SK-N-MC (cell line): ENCODE results near the gene BOLA2.
"Not testable (repeated sequence)": the region's sequence is repeated elsewhere in the genome, so short reads cannot be mapped to it uniquely, and the experiment has no call there.

Source experiments
- DNase-seq: peaks from one replicate; pipeline ENCODE4 v3.0.0-alpha.2; 2011; ENCODE audit warnings: low read depth, low spot score
- H3K27ac ChIP-seq: fragments of 200-600 bp; sonication (generic); 2 replicates; pipeline ENCODE4 v1.5.1; 2016; ENCODE audit warnings: mixed run types
- H3K36me3 ChIP-seq: fragments of 200-600 bp; sonication (generic); 2 replicates; pipeline ENCODE4 v1.6.1; 2017; ENCODE audit warnings: antibody characterized with exemption, low read length, mixed read lengths; ENCODE audit not compliant: insufficient read depth
- H3K4me3 ChIP-seq: fragments of 200-600 bp; sonication (generic); 2 replicates; pipeline ENCODE4 v1.5.1; 2016
- H3K9ac ChIP-seq: fragments of 200-600 bp; sonication (generic); 2 replicates; pipeline ENCODE4 v1.8.0; 2017; ENCODE audit warnings: mixed run types, mixed read lengths; ENCODE audit not compliant: insufficient read length
- H3K9me3 ChIP-seq: fragments of 200-600 bp; sonication (generic); 2 replicates; pipeline ENCODE4 v1.6.1; 2017; ENCODE audit warnings: low read depth, mild to moderate bottlenecking, antibody characterized with exemption, low read length, moderate library complexity, mixed read lengths

BOLA2 gene

DNA sequence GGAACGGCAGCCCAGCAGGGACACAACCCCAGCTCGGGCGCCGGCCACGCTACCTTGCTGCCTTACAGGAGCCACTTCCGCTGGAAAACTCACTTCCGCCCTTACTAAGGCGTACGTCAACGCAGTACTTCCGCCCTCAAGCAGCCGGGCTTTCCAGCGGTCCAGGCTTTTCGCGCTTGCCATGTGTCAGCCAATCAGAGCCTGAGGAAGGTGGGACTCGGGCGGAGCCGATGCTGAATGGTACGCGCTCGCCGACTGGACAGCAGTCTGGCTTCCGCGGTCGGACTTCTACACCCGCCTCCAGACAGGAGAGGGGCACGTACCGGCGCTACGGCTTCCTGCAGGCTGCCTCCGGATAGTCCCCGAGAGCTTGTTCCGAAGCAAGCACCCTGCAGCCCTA, at the start of gene BOLA2, which contains the start of gene SLX1B:
Gene BOLA2 (minus strand): TSS at position 83 of the 400 bp plus-strand sequence. CDS start 98 bp downstream, outside the sequence.
Gene SLX1B (plus strand): TSS at position 265 of the 400 bp plus-strand sequence.
- H3K36me3 ChIP-seq = not testable (repeated sequence)

DNA sequence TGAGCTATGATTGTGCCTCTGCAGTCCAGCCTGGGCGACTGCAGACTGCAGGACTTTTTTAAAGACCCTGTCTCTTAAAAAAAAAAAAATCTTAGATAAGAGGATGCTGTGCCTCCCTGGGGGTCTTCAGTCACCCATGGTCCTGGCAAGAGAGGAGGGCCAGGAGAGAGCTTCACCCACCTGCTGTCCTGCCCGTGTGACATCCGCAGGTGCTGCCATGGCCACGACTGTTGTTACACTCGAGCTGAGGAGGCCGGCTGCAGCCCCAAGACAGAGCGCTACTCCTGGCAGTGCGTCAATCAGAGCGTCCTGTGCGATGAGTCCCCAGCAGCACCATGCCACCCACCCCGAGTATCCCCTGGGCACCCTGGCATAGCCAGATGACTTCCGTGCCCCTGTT, 28.1 kb upstream of the BOLA2 start:
- H3K9me3 ChIP-seq, DNase-seq, H3K4me3 ChIP-seq, H3K9ac ChIP-seq, H3K36me3 ChIP-seq, H3K27ac ChIP-seq: not testable (repeated sequence)

More for the DNA sequence above, at the start of gene BOLA2, which contains the start of gene SLX1B:
- H3K4me3 ChIP-seq, H3K27ac ChIP-seq, H3K9me3 ChIP-seq, DNase-seq, H3K9ac ChIP-seq: not testable (repeated sequence)

DNA sequence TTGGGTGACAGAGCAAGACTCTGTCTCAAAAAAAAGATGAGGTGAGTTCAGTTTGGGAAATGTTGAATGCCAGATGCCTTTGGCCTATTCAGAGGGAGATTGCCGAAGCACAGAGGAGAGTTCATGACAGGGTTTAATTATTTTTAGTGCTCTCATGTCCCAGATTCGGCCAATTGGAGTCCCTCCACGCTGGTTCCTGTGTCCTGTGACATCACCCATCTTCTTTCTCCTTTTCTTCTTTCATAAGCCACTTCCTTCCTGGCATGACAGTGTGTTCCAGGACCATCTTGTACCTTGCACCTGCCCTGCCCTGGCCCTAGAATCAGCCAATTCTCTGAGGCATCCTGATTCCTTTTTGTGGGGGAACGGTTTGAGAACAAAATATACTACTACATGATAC, 17.9 kb upstream of the BOLA2 start:
- not testable (repeated sequence) for H3K36me3 ChIP-seq, DNase-seq, H3K9me3 ChIP-seq, H3K9ac ChIP-seq, H3K4me3 ChIP-seq, H3K27ac ChIP-seq

DNA sequence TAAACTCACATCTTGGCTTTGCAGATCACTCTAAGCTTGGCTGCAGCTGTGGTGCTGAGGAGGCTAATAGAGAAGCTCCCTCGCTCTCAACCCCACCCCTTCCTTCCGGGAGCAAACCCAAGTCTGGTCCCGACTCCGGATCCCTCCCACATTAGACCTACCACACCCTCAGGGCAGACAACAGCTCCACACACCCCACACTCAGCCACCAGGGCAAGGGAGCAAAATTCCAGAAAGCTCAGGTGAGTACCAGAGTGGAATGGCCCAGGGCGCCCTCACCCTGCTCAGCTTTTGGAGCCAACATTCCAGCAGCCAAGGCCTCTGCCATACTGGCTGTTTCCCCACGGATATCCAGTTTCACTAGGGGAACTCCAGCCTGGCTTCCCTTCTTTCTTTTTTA, 15.5 kb upstream of the BOLA2 start:
- H3K36me3 ChIP-seq, H3K4me3 ChIP-seq, DNase-seq, H3K9me3 ChIP-seq, H3K27ac ChIP-seq, H3K9ac ChIP-seq: not testable (repeated sequence)

DNA sequence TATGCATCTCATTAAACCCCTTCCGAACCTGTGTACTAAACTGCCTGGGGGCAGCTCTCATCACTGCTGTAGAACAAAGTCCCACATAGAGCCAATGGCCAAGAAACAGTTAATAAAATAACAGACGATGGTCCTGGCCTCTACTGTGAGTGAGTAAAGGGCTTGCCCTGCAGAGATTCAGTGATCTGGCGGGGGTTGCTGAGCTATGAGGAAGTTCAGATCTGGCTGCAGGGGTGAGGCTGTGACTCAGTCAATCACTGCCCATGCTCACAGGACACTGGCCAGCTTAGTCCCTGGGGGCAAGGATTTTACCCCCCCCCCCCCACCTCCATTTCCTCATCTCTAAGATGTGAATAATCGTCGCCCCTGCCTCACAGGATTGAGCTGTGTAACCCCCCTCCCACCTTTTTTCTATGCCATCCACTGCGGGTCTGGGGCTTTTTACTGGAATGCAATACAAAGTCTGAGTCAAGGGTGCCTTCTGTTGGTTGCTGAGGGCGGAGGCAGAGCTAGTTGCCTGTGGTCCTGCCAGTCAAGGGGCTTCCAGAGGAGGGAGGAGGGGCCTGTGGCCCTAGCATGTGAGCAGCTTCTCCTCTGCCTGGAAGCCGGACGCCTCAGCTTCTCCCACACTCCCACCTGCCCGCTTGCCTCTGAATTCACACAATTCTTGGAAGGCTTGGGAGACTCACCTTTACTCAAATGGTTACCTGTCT, 13.7 kb upstream of the BOLA2 start:
- not testable (repeated sequence) for H3K27ac ChIP-seq, H3K9me3 ChIP-seq, H3K4me3 ChIP-seq, H3K36me3 ChIP-seq, H3K9ac ChIP-seq, DNase-seq

DNA sequence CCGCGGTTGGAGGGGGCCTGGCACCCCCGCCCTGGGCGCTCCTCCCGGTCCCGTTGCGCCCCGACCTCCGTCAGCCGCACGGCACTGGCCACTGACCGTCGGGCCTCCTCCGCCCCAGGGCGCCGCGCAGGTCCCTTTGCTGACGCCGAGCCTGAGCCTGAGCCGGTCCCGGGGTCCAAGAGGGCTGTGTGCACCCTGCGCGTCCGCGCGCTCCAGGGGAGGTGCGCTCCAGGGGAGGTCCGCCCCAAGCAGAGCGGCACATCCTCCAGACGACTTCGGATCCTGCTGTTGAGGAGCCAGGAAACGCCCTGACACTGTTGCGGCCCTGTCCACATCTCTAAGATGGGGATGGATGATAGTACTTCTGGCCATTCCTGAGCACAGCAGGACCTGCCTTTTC, 12.8 kb upstream of the BOLA2 start:
- H3K27ac ChIP-seq, H3K9me3 ChIP-seq, DNase-seq, H3K4me3 ChIP-seq, H3K9ac ChIP-seq, H3K36me3 ChIP-seq: not testable (repeated sequence)

DNA sequence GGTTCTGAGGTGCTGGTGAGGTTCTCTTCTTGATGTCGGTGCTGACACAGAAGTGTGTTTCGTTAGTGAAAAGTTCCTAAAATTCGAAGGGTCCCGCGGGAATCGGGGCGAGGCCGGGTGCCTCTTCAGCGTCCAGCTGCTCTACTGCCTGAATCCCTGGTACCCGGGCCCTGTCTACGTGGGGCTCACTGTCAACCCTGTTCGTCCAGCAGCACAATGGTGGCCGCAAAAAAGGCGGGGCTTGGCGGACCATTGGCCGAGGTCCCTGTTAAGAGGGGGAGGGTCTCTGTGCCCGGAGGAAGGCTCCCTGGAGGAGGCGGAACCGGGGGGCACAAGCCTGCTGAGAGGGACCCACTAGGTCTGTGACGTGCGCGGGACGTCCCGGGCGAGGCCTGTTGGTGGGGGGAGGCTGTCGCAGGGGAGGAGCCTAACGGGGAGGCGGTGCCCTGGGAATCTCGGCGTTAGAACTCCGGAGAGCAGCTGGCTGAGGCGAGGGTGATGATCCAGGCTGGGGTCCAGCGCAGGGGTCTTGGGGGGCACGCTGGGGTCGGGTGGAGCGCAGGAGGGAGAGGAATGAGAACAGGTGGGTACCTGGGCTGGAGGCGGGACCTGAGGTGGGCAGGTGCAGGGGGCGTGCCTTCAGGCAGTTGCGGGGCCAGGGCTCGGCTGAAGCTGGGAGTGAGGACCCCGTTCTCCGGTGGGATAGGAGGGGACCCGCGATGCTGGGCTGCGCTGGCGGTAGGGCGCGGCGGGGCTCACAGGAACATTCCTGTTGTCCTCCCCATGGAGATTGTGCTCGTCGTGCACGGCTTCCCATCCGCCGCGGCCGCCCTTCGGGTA, 12.1 kb upstream of the BOLA2 start:
- H3K4me3 ChIP-seq, H3K27ac ChIP-seq, H3K9ac ChIP-seq, H3K36me3 ChIP-seq, H3K9me3 ChIP-seq, DNase-seq: not testable (repeated sequence)

DNA sequence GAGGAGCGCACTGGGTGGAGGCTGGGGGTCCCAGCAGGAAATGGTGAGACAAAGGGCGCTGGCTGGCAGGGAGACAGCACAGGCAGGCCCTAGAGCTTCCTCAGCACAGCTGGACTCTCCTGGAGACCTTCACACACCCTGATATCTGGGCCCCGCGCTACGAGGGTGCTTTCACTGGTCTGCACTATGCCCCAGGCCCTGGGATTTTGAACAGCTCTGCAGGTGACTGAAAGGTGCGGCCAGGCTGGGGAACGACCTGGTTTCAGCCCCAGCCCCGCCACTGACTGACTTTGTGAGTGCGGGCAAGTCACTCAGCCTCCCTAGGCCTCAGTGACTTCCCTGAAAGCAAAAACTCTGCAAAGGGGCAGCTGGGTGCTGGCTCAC, 6.5 kb upstream of the BOLA2 start:
- not testable (repeated sequence) for H3K36me3 ChIP-seq, H3K9ac ChIP-seq, DNase-seq, H3K9me3 ChIP-seq, H3K4me3 ChIP-seq, H3K27ac ChIP-seq

DNA sequence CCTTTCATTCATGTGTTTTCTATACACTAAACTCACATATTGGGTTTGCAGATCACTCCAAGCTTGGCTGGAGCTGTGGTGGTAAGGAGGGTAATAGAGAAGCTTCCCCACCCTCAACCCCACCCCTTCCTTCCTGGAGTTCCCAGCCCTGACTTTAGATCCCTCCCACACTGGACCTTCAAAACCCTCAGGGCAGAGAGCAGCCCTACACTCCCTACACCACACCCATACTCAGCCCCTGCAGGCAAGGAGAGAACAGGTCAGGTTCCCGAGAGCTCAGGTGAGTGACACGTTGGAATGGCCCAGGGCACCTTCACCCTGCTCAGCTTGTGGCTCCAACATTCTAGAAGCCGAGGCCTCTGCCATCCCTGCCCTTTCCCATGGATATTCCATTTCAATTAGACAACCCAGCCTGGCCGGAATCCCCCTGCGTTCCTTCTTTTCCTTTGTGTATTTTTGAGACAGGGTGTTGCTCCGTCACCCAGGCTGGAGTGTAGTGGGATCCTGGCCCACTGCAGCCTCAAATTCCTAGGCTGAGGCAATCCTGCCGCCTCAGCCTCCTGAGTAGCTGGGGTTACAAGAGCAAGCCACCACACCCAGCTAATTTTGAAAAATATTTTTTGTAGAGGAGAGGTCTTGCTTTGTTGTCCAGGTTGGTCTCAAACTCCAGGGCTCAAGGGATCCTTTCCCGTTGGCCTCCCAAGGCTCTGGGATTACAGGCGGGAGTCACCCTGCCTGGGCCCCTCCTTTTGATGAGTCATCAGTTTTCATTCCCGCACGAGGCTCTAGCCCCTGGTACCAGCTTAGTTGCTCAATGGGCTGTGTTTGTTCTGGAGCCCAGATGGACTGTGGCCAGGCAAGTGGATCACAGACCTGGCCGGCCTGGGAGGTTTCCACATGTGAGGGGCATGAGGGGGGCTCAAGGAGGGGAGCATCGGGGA, 5.8 kb upstream of the BOLA2 start, which contains the start of gene SULT1A4:
Gene SULT1A4 (plus strand): TSS at position 208 of the 941 bp plus-strand sequence. CDS start 1,473 bp downstream, outside the sequence.
- H3K9me3 ChIP-seq = not testable (repeated sequence)

DNA sequence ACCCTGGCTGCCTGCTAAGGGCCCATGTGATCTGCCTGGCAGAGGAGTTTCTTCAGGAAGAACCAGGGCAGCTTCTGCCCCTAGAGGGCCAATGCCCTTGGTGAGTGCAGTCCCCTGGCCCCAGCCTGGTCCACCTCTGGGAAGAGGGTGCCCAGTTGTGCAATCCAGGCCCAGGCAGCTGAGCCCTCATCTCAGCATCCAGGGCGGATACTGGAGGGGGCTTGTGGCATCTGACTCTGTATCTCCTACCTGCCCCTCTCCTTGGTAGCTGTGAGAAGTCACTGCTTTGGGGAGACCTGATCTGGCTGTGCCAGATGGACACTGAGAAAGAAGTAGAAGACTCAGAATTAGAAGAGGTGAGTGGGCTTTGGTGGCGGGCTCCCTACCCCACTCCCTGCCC, 3.5 kb upstream of the BOLA2 start:
- not testable (repeated sequence) for H3K9ac ChIP-seq, H3K27ac ChIP-seq, H3K4me3 ChIP-seq, H3K36me3 ChIP-seq, H3K9me3 ChIP-seq, DNase-seq

More for the DNA sequence above, 5.8 kb upstream of the BOLA2 start, which contains the start of gene SULT1A4:
- not testable (repeated sequence) for DNase-seq, H3K4me3 ChIP-seq, H3K27ac ChIP-seq, H3K36me3 ChIP-seq, H3K9ac ChIP-seq

DNA sequence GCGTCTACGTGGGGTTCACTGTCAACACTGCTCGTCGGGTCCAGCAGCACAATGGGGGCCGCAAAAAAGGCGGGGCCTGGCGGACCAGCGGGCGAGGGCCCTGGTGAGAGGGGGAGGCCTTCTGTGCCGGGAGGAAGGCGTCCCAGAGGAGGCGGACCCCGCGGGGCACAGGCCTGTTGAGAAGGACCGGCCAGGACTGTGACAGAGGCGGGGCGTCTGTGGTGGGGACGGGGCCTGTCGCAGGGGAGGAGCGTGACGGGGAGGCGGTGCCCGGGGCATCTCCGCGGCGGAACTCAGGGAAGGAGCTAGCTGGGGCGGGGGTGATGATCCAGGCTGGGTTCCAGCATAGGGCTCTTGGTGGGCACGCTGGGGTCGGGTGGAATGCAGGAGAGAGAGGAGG, 677 bp upstream of the BOLA2 start:
- H3K9ac ChIP-seq, H3K4me3 ChIP-seq, H3K36me3 ChIP-seq, DNase-seq, H3K9me3 ChIP-seq, H3K27ac ChIP-seq: not testable (repeated sequence)

DNA sequence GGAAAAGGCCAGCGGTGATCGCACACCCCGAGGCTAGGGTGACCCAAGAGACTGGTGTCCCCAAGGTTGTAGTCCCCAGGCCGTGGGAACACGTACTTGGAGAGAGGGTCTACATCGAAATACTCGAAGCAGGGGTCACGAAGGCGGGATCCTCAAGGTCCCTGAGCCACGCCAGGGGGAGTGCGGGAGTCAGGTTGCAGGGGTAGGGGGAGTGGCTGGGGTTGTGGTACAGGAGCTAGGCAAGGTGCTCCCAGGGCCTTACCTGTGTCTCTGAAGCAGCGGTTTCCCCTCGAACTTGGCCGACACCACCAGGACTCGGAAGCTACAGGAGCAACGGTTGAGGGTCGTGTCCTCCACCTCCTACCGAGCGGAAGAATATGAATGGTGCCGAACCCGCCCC, 397 bp downstream of the BOLA2 start:
- H3K27ac ChIP-seq, DNase-seq, H3K9me3 ChIP-seq, H3K9ac ChIP-seq, H3K36me3 ChIP-seq, H3K4me3 ChIP-seq: not testable (repeated sequence)

DNA sequence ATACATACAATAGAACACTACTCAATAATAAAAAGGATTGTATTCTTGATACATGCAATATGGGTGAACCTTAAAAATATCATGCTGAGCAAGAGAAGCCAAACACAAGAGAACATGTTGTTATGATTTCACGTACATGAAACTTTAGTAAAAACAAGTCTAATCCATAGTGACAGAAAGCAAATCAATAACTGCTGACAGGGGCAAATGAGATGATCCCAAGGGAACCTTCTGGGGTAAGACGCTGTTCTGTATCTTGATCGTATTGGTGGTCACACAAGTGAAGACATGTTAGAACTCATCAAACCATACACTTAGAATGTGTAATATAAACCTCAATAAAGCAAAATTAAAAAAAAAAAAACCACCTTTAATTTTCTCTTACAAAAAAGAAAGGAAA, 28.8 kb downstream of the BOLA2 start:
- not testable (repeated sequence) for DNase-seq, H3K4me3 ChIP-seq, H3K36me3 ChIP-seq, H3K27ac ChIP-seq, H3K9me3 ChIP-seq, H3K9ac ChIP-seq

DNA sequence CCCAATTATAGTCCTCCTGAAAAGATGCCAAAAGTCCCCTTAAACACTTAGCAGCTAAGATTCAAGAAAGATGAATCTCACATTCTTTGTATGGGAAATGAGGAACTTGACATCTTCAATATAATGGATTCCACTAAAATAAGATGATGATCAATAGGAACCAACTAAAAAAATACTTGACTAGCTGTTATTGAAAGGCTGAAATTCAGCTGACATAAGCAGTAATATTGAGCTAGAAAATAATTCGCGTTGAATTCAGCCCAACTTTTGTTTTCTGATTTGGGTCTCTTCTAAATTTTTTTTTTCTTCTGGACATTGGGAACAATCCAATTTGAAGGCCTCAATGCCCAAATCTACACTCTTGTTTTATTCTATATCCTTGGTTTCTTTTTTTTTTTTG, 30.6 kb downstream of the BOLA2 start:
- DNase-seq, H3K4me3 ChIP-seq, H3K9ac ChIP-seq, H3K9me3 ChIP-seq, H3K27ac ChIP-seq, H3K36me3 ChIP-seq: not testable (repeated sequence)
